Activated CD4-positive, alpha-beta T cell treated with anti-CD3 and anti-CD28 coated beads, Interleukin-2, Interleukin-6, amounts not matched to agents 100 ng/mL and 50 ng/mL, durations not matched to agents 16 hours and 8 hours (primary cell): Measurements from ENCODE around the gene CTXND2.
"Not testable (repeated sequence)": the region's sequence is repeated elsewhere in the genome, so short reads cannot be mapped to it uniquely, and the experiment has no call there.

Experiments used
- DNase-seq: peaks from one replicate; pipeline ENCODE4 v3.0.0-alpha.2; 2020

The CTXND2 gene

DNA sequence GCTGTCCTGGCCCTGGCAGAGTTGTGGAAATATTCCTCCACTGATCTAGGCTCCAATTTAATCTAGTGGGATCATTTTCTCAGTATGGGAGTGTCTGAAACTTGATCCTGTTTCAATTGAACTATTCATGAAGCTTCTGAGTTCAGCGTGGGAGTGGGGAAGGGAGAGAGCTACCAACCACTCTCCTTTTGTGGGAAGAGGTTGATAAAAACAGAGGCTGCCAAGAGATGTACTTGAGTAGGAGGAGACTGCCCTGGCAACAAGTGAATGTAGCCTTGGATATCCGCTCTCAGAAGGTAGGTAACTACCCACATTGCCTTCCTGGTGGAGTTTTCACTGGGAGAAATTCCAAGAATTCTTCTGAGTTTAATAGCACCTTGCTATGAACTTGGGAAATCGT lies at the start of gene CTXND2:
Gene CTXND2 (plus strand): TSS at position 119 of the 400 bp plus-strand sequence. CDS start 25,179 bp downstream, outside the sequence.
- no peak for DNase-seq

DNA sequence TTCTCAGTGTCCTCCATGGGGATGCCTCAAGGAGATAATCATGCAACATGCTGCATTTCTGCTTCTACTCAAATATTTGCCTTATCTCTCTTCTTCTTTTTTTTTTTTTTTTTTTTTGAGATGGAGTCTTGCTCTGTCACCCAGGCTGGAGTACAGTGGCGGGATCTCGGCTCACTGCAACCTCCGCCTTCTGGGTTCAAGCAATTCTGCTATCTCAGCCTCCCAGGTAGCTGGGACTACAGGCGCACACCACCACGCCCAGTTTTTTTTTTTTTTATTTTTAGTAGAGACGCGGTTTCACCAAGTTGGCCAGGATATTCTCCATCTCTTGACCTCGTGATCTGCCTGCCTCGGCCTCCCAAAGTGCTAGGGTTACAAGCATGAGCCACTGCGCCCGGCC lies 46.1 kb upstream of the CTXND2 start:
- not testable (repeated sequence) for DNase-seq

DNA sequence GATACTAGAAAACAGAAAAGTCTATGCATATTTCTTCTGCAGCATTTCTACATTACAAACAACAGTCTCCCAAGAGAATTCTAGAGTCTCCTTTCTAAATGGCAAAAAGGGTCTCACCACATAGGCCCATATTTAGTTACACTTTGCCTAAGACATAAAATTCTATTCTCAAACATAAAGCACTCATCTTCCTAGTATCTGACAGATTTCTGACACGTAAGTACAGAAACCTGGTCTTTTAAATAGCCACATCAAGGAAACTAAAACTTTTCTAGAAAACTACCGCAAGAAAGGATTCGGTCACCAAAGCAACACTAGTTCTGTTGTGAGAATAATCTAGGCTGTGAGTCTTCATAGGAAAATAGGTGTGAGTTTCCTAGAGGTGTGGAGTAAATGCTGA lies 45.3 kb upstream of the CTXND2 start:
- DNase-seq, result peak; percentile 55

DNA sequence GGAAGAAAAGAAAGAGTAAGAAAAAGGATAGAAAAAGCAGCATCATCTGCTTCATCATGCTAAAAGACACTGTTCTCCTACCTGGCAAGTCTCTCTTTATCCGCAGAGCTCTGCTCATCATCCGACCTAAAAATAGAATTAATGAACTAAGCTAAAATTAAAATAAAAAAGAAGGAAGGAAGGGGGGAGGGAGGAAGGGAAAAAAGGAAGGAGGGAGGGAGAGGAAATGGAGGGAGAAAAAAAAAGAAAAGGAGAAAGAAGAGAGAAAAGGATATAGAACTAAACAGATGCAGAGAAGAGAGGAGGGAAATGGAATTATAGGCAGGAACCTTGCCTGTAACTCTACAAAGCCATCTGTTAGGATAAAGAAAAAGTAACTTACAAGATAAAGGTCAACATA lies 44.6 kb upstream of the CTXND2 start:
- no peak for DNase-seq

DNA sequence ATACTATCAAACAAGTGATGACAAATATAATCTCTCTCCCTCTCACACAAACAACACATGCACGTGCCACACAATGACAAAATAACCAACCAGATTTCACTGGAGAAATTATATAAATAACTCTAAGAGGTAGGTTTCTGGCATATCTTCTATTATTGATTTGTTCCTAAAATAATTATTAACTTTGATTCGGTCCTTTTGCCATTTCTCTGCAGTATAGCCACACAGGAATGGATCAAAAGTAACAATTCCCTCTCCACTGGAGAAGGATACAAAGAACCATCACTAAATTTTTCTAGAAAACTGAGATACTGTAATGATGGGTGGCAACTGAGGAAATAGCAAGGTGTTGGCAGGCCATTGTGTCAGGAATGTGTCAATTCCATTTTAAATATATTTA lies 44.0 kb upstream of the CTXND2 start:
- DNase-seq, result no peak

DNA sequence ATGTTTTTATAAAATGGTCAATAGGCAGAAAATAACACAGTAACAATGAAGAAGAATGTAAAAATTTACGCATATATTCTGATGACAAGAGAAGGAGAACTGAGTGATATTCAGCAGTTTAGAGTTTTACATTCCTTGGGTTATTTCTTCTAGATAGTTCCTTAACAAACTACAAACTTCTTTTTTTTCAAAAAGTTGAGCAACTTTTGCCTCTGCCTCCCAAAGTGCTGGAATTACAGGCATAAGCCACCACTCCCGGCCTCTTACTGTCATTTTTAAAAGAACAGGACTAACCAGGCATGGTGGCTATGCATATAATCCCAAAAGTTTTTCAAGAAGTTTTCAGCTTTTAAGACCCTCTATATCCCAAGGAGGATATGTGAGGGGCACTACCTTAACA lies 43.5 kb upstream of the CTXND2 start:
- no peak for DNase-seq

DNA sequence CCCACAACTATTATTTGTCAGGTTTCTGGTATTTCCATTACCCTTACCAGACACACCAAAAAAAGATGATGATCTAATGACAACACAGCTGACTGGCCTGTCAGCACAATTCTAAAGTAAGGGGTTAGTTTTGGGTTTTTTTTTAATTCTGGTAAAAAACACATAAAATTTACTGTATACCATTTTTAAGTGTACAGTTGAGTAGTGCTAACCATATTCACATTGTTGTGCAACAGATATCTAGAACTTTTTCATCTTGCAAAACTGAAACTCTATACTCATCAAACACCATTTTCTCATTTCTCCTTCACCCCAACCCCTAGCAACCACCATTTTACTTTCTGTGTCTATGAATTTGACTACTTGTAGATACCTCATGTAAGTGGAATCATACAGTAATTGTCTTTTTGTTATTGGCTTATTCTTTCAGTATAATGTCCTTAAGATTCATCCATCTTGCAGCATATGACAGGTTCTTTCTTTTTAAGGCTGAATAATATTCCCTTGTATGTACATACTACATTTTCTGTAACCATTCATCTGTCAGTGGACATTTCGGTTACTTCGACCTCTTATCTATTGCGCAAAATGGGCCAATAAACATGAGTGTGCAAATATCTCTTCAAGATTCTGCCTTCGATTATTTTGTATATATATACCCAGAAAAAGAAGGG lies 40.3 kb upstream of the CTXND2 start:
- peak; percentile 22 for DNase-seq

DNA sequence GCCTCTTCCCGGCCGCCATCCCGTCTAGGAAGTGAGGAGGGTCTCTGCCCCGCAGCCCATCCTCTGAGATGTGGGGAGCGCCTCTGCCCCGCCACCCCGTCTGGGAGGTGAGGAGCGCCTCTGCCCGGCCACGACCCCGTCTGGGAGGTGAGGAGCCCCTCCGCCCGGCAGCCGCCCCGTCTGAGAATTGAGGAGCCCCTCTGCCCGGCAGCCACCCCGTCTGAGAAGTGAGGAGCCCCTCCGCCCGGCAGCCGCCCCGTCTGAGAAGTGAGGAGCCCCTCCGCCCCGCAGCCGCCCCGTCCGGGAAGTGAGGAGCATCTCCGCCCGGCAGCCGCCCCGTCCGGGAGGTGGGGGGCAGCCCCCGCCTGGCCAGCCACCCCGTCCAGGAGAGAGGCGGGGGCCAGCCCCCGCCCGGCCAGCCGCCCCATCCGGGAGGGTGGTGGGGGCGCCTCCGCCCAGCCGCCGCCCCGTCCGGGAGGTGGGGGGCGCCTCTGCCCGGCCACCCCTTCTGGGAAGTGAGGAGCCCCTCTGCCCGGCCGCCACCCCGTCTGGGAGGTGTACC lies 36.1 kb upstream of the CTXND2 start:
- DNase-seq, result not testable (repeated sequence)

DNA sequence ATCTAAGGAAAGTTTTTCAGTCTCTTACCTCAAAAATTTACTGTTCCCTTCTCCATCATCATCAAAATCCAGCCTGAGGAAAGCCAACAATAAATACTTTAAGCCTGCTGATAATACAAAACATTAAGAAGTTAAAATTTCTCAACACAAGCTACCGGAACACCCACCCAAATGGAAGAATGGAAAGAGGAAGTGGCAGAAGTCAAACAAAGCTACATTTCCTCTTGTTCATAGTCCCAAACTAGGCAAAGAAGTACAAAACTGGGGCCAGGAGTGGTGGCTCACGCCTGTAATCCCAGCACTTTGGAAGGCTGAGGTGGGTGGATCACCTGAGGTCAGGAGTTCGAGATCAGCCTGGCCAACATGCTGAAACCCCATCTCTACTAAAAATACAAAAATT lies 34.2 kb upstream of the CTXND2 start:
- not testable (repeated sequence) for DNase-seq

DNA sequence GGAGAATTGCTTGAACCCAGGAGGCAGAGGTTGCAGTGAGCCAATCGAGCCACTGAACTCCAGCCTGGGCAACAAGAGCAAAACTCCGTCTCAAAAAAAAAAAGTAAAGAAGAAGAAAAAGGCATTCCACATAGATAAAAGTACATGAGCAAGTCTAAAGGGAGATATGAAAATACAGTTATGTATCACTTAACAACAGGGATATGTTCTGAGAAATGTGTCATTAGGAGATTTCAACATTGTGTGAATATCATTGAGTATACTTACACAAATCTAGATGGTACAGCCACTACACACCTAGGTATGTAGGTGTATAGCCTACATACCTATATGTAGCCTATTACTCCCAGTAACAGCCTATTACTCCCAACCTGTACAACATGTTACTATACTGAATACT lies 23.2 kb upstream of the CTXND2 start:
- DNase-seq, result no peak

DNA sequence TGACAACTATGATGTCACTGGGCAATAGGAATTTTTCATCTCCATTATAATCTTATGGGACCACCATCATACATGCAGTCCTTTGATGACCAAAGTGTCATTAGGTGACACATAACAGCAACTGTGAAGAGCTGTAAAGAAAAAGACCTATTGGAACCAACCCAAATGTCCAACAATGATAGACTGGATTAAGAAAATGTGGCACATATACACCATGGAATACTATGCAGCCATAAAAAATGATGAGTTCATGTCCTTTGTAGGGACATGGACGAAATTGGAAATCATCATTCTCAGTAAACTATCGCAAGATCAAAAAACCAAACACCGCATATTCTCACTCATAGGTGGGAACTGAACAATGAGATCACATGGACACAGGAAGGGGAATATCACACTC lies 22.7 kb upstream of the CTXND2 start:
- DNase-seq, result not testable (repeated sequence)

DNA sequence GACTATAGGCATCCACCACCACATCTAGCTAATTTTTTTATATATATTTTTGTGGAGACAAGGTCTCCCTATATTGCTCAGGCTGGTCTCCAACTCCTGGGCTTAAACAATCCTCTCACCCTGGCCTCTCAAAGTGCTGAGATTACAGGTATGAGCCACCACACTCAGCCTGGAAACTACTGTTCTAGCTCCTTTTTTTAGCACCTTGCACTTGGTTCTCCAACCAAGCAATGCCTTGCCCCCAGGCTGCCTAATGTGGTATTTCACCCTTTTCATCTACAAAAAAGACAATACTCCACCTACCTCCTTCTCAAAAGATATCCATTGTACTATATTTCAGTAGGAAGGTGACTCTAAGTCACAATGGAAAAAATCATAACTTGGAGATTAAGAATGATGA lies 17.3 kb upstream of the CTXND2 start:
- no peak for DNase-seq

DNA sequence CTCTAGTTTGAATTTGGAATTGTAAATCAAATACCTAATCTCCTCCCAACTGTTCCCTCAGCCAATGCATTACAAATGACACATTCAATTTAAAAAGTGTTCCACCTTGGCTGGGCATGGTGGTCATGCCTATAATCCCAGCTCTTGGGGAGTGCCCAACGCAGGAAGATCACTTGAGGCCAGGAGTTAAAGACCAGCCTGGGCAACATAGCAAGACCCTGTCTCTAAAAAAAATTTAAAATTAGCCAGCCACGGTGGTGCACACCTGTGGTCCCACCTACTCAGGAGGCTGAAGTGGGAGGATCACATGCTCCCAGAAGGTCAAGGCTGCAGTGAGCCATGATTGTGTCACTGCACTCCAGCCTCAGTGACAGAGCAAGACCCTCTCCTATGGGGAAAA lies 14.4 kb upstream of the CTXND2 start:
- no peak for DNase-seq

DNA sequence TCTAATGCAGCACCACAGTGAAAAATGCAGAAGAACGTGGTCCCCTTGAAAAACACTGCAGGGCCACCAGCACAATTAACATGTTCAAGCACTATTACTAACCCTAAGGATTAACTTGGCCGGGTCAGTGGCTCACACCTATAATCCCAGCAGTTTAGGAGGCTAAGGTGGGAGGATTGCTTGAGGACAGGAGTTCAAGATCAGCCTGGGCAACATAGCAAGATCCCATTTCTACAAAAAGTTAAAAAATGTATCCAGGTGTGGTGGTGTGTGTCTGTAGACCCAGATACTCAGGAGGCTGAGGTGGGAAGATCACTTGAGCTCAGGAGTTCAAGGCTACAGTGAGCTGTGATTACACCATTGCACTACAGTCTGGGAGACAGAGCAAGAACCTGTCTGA lies 13.4 kb upstream of the CTXND2 start:
- DNase-seq, result no peak

DNA sequence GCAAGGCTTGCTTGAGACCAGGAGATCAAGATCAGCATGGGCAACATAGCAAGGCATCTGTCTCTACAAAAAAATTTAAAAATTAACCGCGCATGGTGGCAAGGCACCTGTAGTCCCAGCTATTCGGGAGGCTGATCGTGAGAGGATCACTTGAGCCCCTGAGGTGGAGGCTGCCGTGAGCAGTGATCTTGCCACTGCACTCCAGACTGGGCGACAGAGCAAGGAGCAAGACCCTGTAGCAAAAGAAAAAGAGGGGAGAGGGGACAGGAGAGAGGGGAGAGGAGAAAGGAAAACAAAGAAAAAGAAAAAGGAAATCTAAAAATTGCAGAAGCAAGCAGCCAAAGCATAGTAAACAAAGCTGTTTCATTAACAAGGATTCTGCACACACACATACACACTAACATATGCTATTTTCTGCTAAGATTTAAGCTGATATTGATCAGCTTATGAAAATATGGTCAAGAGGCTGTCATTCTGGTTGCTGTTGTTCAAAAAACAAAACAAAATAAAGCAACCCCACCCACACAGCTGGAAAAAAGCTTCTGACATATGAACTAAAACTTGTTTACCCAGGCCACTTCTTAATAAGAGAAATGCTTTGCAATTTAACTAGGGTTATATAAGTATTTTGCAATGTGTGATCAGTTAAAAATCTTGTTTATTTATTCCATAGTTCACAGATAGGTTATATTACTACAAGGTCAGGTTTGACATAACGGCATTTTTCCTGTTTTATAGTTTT lies 12.3 kb upstream of the CTXND2 start:
- DNase-seq, result no peak

DNA sequence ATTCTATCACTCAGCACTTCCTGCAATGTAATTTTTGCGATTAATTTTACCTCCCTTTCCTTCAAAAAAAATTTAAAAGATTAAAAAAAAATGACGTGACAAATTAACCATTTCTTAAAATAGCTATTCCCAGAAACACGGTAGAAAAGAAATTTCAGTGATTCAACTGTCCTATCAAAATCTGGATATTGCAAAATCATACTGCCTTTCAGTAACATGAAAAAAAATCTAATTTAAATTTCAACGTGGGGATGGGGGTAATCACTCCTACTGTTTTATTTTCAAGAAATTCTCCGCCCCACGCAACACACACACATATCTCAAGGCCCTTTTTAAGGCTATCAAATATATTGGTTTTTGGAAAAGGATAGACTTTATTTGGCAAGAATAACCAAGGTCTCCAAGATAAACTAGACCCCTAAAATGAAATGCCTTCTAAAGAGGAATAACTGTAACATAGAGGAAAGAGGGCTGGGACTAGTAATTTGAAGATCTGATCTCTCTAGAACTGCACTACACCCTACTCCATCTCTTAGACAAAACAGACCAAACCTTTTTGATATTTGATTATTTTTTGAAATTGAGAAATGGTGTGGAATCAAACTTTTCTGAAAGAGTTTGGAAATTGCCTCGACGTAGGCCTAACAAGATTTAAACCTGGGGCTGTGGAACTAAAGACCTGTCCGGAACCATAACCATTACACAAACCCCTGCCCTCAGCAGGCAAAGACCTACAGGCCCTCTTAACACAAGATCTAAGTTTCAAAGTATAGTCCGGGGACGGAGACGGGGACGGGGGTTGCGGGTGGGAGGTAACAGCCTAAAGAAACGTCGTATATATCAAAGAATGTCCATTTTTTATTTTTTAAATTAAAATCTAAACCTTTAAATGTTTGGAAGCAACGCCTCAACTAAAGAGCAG lies 11.5 kb upstream of the CTXND2 start:
- DNase-seq, result peak; percentile 36

DNA sequence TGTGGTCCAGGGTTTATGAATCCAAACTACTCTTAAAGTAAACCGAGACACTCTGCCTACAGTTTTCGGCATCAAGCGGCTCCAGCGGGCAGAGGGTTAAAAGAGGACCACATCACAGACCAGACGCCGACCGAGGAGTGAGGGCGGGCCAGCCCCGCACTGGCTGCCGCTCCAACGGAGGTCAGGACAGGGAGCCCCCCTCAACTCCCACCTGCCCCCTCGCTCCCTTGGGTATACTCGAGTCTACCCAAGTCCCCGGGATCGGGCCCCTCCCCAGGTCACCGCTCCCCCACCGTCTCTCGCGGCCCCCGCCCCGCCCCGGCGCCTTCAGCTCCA lies 10.8 kb upstream of the CTXND2 start:
- no peak for DNase-seq

DNA sequence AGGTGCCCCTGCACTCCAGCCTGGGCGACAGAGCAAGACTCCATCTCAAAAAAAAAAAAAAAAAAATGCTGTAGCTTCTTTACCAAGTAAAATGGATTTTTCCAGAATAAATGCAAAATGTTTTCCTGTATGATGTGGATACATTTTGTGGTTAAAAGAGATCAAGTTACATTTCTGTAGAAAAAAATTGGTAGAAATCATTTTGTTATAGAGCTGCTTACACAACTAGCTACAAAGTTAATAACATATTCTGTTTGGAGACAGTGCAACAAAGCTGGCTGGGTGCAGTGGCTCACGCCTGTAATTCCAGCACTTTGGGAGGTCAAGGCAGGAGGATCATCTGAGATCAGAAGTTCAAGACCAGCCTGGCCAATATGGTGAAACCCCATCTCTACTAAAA lies 8.0 kb upstream of the CTXND2 start:
- DNase-seq, result not testable (repeated sequence)

DNA sequence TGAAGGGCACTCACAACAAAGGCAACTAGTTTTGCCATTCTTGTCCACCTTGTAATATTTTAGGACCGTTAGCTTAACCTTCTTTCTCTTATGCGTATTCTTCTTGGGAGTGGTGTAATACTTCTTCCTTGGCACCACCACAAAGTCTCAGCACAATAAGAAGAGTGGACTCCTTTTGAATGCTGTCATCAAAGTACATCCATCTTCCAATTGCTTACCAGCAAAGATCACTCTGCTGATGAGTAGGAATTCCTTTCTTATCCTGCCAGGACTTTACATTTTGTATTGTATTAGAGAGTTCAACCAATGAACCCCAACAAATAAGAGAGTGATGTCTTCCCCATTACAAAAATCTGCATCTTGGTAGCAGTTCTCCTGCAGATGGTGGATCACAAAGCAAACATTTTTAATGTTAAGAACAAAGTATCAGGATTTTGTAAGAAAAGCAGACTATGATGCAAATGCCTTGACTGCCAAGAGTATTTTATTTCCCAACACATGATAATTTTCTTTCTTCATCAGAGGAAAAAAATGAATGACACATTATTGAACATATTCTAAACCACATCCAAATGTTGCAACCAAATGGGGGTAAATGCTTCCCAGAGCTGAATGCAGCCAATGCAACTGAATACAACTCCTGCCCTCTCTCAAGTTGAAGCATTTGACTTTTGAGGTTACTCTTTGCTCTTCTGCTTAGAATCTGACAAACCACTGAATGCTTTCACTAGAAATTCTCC lies 5.4 kb upstream of the CTXND2 start:
- DNase-seq, result no peak

DNA sequence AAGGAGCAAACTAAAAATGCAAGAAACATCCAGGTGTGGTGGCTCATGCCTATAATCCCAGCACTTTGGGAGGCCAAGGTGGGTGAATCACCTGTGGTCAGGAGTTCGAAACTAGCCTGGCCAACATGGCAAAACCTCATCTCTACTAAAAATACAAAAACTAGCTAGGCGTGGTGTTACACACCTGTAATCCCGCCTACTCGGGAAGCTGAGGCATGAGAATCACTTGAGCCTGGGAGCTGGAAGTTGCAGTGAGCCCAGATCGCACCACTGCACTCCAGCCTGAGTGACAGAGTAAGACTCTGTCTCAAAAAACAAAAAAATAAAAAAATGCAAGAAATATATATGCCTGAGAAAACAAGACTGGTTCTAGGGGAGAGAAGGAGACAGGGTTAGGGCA lies 3.8 kb upstream of the CTXND2 start:
- not testable (repeated sequence) for DNase-seq

DNA sequence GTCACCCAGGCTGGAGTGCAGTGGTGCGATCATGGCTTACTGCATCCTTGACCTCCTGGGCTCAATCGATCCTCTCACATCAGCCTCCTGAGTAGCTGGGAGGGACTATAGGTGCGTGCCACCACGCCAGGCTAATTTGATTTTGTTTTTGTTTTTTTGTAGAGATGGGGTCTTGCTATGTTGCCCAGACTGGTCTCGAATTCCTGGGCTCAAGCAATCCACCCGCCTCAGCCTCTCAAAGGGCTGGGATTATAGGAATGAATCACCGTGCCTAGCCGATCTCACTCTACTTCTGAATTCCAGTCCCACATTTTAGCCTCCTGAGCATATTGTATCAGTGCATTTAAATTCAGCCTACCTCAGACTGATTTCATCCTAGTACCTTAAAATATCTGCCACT lies 1.8 kb downstream of the CTXND2 start:
- no peak for DNase-seq

DNA sequence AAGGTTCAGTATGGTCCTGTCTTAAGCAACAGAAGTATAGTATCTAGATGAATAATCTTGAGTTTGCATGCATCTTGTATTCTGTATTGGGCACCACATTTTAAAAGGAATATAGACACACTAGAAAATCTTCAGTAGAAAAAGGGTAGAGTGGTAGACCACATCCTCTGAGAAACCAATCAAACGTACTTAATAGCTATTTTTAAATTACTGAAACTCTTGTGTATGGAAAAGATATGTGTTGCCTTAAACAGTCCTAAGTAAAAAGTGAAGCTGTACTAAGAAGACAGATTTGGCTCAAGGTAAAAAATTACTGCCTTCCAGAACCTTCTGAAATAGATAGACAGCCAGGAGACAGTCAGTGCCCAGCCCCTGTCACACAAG lies 3.1 kb downstream of the CTXND2 start:
- peak; percentile 34 for DNase-seq
